GM13976 (cell line): ENCODE measurements around the gene IQGAP2.

Experiments used
- DNase-seq: peaks from one replicate; pipeline ENCODE4 v3.0.0; 2012; ENCODE audit warnings: low spot score
- in situ Hi-C: fragments of 300-500 bp; cut with MboI; formaldehyde crosslinking; loops from one replicate; pipeline ENCODE4 v1.12.0; 2022; ENCODE audit warnings: low sequenced_read_pairs, mixed read lengths, inconsistent platforms; ENCODE audit not compliant: unreplicated experiment
- TF ChIP-seq, protein P1 (sequence below): IDR thresholded peaks from 2 replicates; pipeline ENCODE4 v1.5.1; 2012; ENCODE audit warnings: borderline replicate concordance, mild to moderate bottlenecking; ENCODE audit not compliant: insufficient read depth; ENCODE audit errors: extremely low read depth, missing control alignments, control extremely low read depth

The IQGAP2 gene

DNA sequence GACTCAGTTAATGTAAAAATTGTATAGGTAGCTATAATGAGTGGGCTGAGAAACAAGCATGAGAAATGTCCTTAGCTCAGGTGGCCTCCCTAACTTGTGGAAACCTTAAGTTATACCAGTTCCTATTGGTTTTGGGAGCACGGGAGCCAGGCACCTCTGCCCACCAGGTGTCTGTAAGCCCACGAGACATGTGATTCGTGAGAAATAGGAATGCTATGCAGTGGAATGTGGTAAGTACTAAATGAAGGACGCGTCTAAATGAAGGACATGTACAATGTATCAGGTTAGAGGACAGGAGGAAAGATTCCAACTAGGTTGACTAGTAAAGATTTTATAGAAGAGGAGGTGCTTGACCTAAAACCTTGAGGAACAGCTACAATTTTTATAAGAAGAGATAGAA, 266.2 kb downstream of the IQGAP2 start:
- in situ Hi-C loops, result no loop called here
- DNase-seq, result no peak
- TF ChIP-seq, protein P1, sequence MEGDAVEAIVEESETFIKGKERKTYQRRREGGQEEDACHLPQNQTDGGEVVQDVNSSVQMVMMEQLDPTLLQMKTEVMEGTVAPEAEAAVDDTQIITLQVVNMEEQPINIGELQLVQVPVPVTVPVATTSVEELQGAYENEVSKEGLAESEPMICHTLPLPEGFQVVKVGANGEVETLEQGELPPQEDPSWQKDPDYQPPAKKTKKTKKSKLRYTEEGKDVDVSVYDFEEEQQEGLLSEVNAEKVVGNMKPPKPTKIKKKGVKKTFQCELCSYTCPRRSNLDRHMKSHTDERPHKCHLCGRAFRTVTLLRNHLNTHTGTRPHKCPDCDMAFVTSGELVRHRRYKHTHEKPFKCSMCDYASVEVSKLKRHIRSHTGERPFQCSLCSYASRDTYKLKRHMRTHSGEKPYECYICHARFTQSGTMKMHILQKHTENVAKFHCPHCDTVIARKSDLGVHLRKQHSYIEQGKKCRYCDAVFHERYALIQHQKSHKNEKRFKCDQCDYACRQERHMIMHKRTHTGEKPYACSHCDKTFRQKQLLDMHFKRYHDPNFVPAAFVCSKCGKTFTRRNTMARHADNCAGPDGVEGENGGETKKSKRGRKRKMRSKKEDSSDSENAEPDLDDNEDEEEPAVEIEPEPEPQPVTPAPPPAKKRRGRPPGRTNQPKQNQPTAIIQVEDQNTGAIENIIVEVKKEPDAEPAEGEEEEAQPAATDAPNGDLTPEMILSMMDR, result no peak

DNA sequence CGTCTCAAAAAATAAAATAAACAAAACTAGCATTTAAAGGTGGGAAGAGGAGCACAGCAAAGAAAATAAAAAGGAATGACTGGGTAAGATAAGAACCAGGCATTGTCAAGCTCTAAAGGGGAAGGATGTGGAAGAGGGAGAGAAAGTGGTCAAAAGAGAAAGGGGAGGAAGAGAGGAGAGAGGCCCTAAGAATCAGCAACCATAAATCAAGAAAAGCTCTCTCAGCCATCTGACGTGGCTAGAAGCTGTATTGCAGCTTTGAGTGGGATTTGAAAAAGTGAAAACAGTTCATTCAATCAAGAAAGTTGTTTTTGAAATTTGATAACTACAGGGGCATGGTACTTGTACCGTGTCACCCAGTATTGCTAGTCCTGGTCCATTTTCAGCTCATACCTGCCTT, 267.4 kb downstream of the IQGAP2 start:
- TF ChIP-seq, protein P1, result no peak
- in situ Hi-C loops, result no loop called here
- no peak for DNase-seq

DNA sequence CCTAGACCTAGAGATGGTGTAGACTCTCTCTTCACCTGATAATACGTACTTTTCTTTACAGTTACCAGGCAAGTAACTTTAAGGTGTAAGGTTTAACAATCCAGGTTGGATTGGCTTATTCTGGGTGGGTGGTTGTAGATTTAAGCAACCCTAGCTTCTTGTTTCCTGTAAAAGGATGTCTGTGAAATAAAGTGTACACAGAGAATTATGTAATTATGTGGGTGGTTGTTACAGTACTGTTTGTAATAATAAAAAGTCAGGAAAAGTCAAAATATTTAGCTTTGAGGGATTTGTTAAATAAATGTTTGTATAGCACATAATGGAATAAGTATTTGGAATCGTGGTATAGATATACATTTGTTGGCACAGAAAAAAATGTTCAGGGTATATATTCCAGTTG, 269.2 kb downstream of the IQGAP2 start:
- TF ChIP-seq, protein P1, result no peak
- no peak for DNase-seq
- in situ Hi-C loops, result no loop called here

DNA sequence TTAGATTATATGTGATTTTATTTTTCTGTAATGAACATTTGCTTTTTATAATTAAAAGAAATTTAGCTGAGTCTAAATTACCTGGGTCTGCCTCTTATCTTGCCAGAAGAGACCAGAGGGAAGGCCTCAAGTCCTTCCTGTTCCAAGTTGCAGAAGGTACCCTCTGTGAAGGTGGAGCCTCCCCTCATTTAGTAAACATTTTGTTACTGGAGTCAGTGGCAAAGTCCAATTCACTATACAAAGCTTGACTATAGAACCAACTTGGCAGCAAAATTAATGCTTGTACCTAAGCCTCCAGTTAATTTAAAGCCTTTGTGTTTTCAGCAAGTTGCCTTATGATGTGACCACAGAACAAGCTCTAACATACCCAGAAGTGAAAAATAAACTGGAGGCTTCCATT, 270.0 kb downstream of the IQGAP2 start:
- no peak for DNase-seq
- TF ChIP-seq, protein P1, result no peak
- in situ Hi-C loops, result no loop called here

DNA sequence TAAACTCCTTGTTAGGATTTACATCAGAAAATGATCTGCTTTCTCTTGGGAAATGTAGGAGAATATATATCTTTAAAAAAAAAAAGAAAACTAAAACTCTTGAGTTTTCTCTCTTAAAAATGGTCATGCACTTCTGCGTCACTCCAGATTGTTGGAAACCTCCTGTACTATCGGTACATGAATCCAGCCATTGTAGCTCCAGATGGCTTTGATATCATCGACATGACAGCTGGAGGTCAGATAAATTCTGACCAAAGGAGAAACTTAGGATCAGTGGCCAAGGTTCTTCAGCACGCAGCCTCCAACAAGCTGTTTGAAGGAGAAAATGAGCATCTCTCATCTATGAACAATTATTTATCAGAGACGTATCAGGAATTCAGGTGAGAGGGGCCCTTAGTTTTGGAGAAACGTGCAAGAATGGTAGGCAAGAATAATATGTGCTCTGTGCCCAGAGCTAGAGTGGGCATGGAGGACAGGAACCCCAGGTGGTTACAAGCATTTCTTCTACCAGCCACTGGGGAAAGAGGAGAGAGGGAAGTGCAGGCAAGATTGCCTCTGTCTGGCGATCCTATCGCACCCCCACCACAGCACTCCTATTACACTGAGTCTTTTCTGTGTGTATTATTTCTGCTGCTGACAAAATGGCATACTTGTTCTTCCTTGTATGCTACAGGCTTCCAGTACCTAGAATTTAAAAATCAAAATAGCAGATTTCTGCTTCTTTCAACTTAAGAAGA, 271.4 kb downstream of the IQGAP2 start:
- DNase-seq, result no peak
- TF ChIP-seq, protein P1, result no peak
- in situ Hi-C loops, result no loop called here

DNA sequence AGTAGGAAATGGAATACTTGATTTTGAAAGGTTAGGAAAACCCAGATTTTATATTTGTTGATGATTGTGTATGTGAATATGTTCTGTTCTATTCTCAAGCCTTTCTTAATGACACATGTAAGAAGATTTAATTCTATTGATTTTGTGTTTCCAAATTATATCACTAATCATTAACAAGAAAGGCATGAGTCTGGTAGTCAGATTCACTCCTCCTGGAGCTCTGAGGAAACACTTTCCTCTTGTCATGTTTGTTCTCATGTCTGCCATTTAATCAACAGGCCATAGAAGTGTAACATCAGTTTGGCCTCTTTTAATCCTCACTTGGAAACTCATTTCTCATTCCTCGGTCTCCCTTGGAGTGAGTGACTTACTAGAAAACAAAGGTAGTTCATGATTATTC, 272.3 kb downstream of the IQGAP2 start:
- TF ChIP-seq, protein P1, result no peak
- no peak for DNase-seq
- in situ Hi-C loops, result no loop called here
